Body of pancreas (tissue), 4 donors: ENCODE data around the gene SCUBE1. TPM values are rescaled to one million over a fixed set of nuclear protein-coding genes. Genes with fewer than 3 reads are reported as not detected.

ENCODE experiments used
- ATAC-seq: fragments of 150-250 bp; one replicate; pipeline ENCODE4 v1.9.1; 2016
- DNase-seq, 4 donors: peaks; one replicate each; pipeline ENCODE4 v3.0.0-alpha.2; 2019
- H3K27ac ChIP-seq, 4 donors: fragments of 200-600 bp; sonication (generic); 1 replicate in 3 of 4; 2 replicates in 1 of 4; pipeline versions ENCODE4 v1.5.1 to v1.6.1; 2016 to 2019; ENCODE audit warnings: mild to moderate bottlenecking in 1 of 4, mixed read lengths in 1 of 4, moderate library complexity in 1 of 4
- H3K27me3 ChIP-seq, 2 donors: fragments of 200-600 bp; sonication (generic); one replicate each; pipeline ENCODE4 v1.6.0; 2016; ENCODE audit warnings: mild to moderate bottlenecking in 1 of 2
- H3K36me3 ChIP-seq, 2 donors: fragments of 200-600 bp; sonication (generic); replicated peaks in 1 of 2; 2 replicates each; pipeline ENCODE4 v1.5.1; 2016; ENCODE audit warnings: low read depth in 2 of 2; ENCODE audit not compliant: insufficient read depth in 1 of 2
- H3K4me1 ChIP-seq: fragments of 200-600 bp; sonication (generic); one replicate; pipeline ENCODE4 v1.6.0; 2016
- H3K4me3 ChIP-seq, 2 donors: fragments of 200-600 bp; sonication (generic); 1 replicate in 1 of 2; 2 replicates in 1 of 2; pipeline ENCODE4 v1.5.1; 2016 to 2019
- H3K9me3 ChIP-seq, 3 donors: fragments of 200-600 bp; sonication (generic); 1 replicate in 2 of 3; 2 replicates in 1 of 3; pipeline ENCODE4 v1.5.1; 2016
- CTCF ChIP-seq, 7 experiments: fragments of 450-650 bp in 4 of 7; fragments of 200-600 bp in 3 of 7; sonication (generic) in 3 of 7; IDR thresholded peaks; one replicate each; pipeline ENCODE4 v1.5.1; 2016 to 2019; ENCODE audit warnings: antibody characterized with exemption in 7 of 7
- POLR2A ChIP-seq, 3 donors: fragments of 450-650 bp; IDR thresholded peaks; one replicate each; pipeline ENCODE4 v1.6.1; 2016; ENCODE audit warnings: antibody characterized with exemption in 3 of 3, mild to moderate bottlenecking in 2 of 3
- WGBS, 2 donors: methylation state at CpG; one replicate each; pipeline ENCODE4 v1.1.5; 2017; 5-methylcytosine and 5-hydroxymethylcytosine counted together
- intact Hi-C: fragments of 100-400 bp; cut with DNase I; formaldehyde crosslinking; loops from one replicate; pipeline ENCODE4 v1.15.1; 2023
- total RNA-seq, 2 donors: library from RNA; depleted of rRNA; stranded (reverse); fragments of >200 nt; gene quantifications; one replicate each; pipeline ENCODE4 v1.1.0, GENCODE V29; 2016

Gene SCUBE1
- total RNA-seq, 2 donors from 2014 or later: under 0.01 to 0.26 TPM

- peaks cover 0 to 9% of the 10 kb centered on the region in 2 donors for H3K27me3 ChIP-seq
- WGBS, 2 donors: 66 to 74% methylated on average over 5 to 8 of the region's 8 CpGs
- intact Hi-C loops: no loop called here
- no peak overlapping the region for H3K27ac ChIP-seq
- H3K9me3 ChIP-seq: no peaks in the 10 kb centered on the region
- DNase-seq (no peak), ATAC-seq (no peak)
- H3K36me3 ChIP-seq: no peaks in the 10 kb centered on the region
- TF ChIP-seq CTCF (IDR thresholded peaks at IDR 0.05) (no peak), POLR2A (IDR thresholded peaks at IDR 0.05) (no peak)
- peaks cover 9% of the 10 kb centered on the region for H3K4me1 ChIP-seq
- no peak overlapping the region for H3K4me3 ChIP-seq
These were observed 46.2 kb upstream of the SCUBE1 start for GRCh38 chr22:43389227-43389836.

GRCh38 chr22:43388420-43388851, 45.3 kb upstream of the SCUBE1 start:
- TF ChIP-seq POLR2A (IDR thresholded peaks at IDR 0.05) (no peak), CTCF (IDR thresholded peaks at IDR 0.05) (peak; percentile 79 to 97 (median 88))
- peak; percentile 58 for ATAC-seq
- no peaks in the 10 kb centered on the region for H3K36me3 ChIP-seq

GRCh38 chr22:43387815-43388214, 44.6 kb upstream of the SCUBE1 start:
- H3K36me3 ChIP-seq: no peaks in the 10 kb centered on the region
- DNase-seq (no peak), ATAC-seq (no peak)
- peaks cover 9% of the 10 kb centered on the region for H3K4me1 ChIP-seq
- no peak overlapping the region for H3K27ac ChIP-seq
- WGBS, 2 donors: 35 to 46% methylated on average over 7 of the region's 7 CpGs
- TF ChIP-seq POLR2A (IDR thresholded peaks at IDR 0.05) (no peak), CTCF (IDR thresholded peaks at IDR 0.05) (no peak)
- intact Hi-C loops: no loop called here
- peaks cover 0 to 9% of the 10 kb centered on the region in 2 donors for H3K27me3 ChIP-seq
- no peak overlapping the region for H3K4me3 ChIP-seq
- no peaks in the 10 kb centered on the region for H3K9me3 ChIP-seq

More at GRCh38 chr22:43388420-43388851, 45.3 kb upstream of the SCUBE1 start:
- Histone ChIP-seq H3K4me1 (peaks cover 9% of the 10 kb centered on the region), H3K9me3 (no peaks in the 10 kb centered on the region), H3K27ac (no peak overlapping the region), H3K27me3 (peaks cover 0 to 9% of the 10 kb centered on the region in 2 donors), H3K4me3 (no peak overlapping the region)
- 4 to 23% methylated on average over 4 to 17 of the region's 17 CpGs for WGBS, 2 donors
- peak; percentile 67 to 78 (median 74) for DNase-seq
- intact Hi-C loops: no loop called here

GRCh38 chr22:43385770-43386641, 42.8 kb upstream of the SCUBE1 start:
- peaks cover 0 to 9% of the 10 kb centered on the region in 2 donors for H3K27me3 ChIP-seq
- peaks cover 9% of the 10 kb centered on the region for H3K4me1 ChIP-seq
- intact Hi-C loops: no loop called here
- no peak overlapping the region for H3K27ac ChIP-seq
- no peak overlapping the region for H3K4me3 ChIP-seq
- DNase-seq (peak; percentile 73 to 79 (median 76)), ATAC-seq (peak; percentile 93)
- no peak for TF ChIP-seq POLR2A (IDR thresholded peaks at IDR 0.05)
- TF ChIP-seq CTCF (IDR thresholded peaks at IDR 0.05): peak; percentile 81 to 96 (median 89)
- WGBS, 2 donors: 3 to 10% methylated on average over 9 to 19 of the region's 20 CpGs
- H3K9me3 ChIP-seq: no peaks in the 10 kb centered on the region
- no peaks in the 10 kb centered on the region for H3K36me3 ChIP-seq
